ENCODE measurements around the gene CUZD1.
"Not testable (repeated sequence)": the region's sequence is repeated elsewhere in the genome, so short reads cannot be mapped to it uniquely, and the experiment has no call there.

The CUZD1 gene

DNA sequence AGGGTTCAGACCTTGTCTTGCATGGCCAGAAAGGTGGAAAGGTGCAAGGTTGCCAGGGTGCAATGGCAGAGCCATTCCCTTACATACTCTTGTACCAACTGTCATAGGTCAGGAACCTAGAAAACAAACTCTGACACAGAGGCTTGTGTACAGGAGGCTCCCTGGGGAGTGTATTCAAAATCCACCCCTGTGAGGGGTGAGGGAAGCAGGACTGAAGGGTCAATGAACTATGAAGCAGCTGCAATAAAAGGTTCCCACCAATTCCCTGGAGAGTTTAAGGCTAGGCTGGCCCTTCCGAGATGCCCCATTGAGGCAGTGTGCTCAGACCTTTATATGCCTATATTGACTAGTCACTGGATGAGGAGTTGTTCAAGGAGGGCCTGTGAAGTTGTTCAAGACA lies 13.9 kb upstream of the CUZD1 start:
- H2BK120ac ChIP-seq (ENCODE audit: insufficient read depth, low read length, poor library complexity) = no peak overlapping the region
- H3K79me2 ChIP-seq (ENCODE audit: control insufficient read depth, insufficient read depth, low read length, poor library complexity) = no peaks in the 10 kb centered on the region
- no peak overlapping the region for H3K4ac ChIP-seq (ENCODE audit: low read depth, low read length)

DNA sequence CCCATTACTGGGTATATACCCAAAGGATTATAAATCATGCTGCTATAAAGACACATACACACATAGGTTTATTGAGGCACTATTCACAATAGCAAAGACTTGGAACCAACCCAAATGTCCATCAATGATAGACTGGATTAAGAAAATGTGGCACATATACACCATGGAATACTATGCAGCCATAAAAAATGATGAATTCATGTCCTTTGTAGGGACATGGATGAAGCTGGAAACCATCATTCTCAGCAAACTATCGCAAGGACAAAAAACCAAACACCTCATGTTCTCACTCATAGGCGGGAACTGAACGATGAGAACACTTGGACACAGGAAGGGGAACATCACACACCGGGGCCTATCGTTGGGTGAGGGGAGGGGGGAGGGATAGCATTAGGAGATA lies 12.4 kb upstream of the CUZD1 start:
- H3K4me1 ChIP-seq (ENCODE audit: control insufficient read depth in 1 of 2, insufficient read depth in 2 of 2, low read length in 2 of 2); H2BK12ac ChIP-seq (ENCODE audit: low read length); H3K14ac ChIP-seq (ENCODE audit: low read length); H4K91ac ChIP-seq (ENCODE audit: low read depth, low read length); H3K27ac ChIP-seq (ENCODE audit: low read depth, low read length); H2BK5ac ChIP-seq (ENCODE audit: low read depth, low read length, poor library complexity); H2AFZ ChIP-seq (ENCODE audit: insufficient read depth, low read length, poor library complexity); H3K4me3 ChIP-seq (ENCODE audit: low read depth, low read length); H3K18ac ChIP-seq (ENCODE audit: low read length); H2BK120ac ChIP-seq (ENCODE audit: insufficient read depth, low read length, poor library complexity); H3K4me2 ChIP-seq (ENCODE audit: low read length); H3K9me3 ChIP-seq (ENCODE audit: insufficient read depth, low read depth, low read length); H3K36me3 ChIP-seq (ENCODE audit: control insufficient read depth in 1 of 2, insufficient read depth in 2 of 2, low read length in 2 of 2); H4K8ac ChIP-seq (ENCODE audit: low read depth, low read length); H4K12ac ChIP-seq (ENCODE audit: low read depth, low read length); H2AK5ac ChIP-seq (ENCODE audit: low read length); H3K23ac ChIP-seq (ENCODE audit: low read length); H3K4ac ChIP-seq (ENCODE audit: low read depth, low read length); H3K79me1 ChIP-seq (ENCODE audit: low read length); H3K27me3 ChIP-seq (ENCODE audit: insufficient read depth, low read length); H3K9ac ChIP-seq (ENCODE audit: low read length); DNase-seq; H3K79me2 ChIP-seq (ENCODE audit: control insufficient read depth, insufficient read depth, low read length, poor library complexity): not testable (repeated sequence)
- no CpG with 5 or more reads among the region's 5 CpGs for WGBS (ENCODE audit: extremely low coverage, insufficient coverage, insufficient read length)

More for the DNA sequence above, 13.9 kb upstream of the CUZD1 start:
- H3K79me1 ChIP-seq (ENCODE audit: low read length) = no peaks in the 10 kb centered on the region
- no peak overlapping the region for H4K91ac ChIP-seq (ENCODE audit: low read depth, low read length)
- no peak overlapping the region for H3K14ac ChIP-seq (ENCODE audit: low read length)
- no peak for DNase-seq
- H3K23ac ChIP-seq (ENCODE audit: low read length) = no peak overlapping the region
- H3K9me3 ChIP-seq (ENCODE audit: insufficient read depth, low read depth, low read length) = no peaks in the 10 kb centered on the region
- H3K9ac ChIP-seq (ENCODE audit: low read length) = no peak overlapping the region
- no peak overlapping the region for H3K27ac ChIP-seq (ENCODE audit: low read depth, low read length)
- no peak overlapping the region for H2AK5ac ChIP-seq (ENCODE audit: low read length)
- H3K36me3 ChIP-seq (ENCODE audit: control insufficient read depth in 1 of 2, insufficient read depth in 2 of 2, low read length in 2 of 2) = no peaks in the 10 kb centered on the region
- H3K4me3 ChIP-seq (ENCODE audit: low read depth, low read length) = no peak overlapping the region
- H2BK5ac ChIP-seq (ENCODE audit: low read depth, low read length, poor library complexity) = no peak overlapping the region
- H3K18ac ChIP-seq (ENCODE audit: low read length) = no peak overlapping the region
- WGBS (ENCODE audit: extremely low coverage, insufficient coverage, insufficient read length) = no CpG with 5 or more reads among the region's 1 CpG
- H2BK12ac ChIP-seq (ENCODE audit: low read length) = no peak overlapping the region
- no peak overlapping the region for H4K12ac ChIP-seq (ENCODE audit: low read depth, low read length)
- no peak overlapping the region for H4K8ac ChIP-seq (ENCODE audit: low read depth, low read length)
- H2AFZ ChIP-seq (ENCODE audit: insufficient read depth, low read length, poor library complexity) = no peak overlapping the region
- no peak overlapping the region for H3K4me2 ChIP-seq (ENCODE audit: low read length)
- H3K27me3 ChIP-seq (ENCODE audit: insufficient read depth, low read length) = no peaks in the 10 kb centered on the region
- H3K4me1 ChIP-seq (ENCODE audit: control insufficient read depth in 1 of 2, insufficient read depth in 2 of 2, low read length in 2 of 2) = peaks cover 3% of the 10 kb centered on the region in 2 experiments

DNA sequence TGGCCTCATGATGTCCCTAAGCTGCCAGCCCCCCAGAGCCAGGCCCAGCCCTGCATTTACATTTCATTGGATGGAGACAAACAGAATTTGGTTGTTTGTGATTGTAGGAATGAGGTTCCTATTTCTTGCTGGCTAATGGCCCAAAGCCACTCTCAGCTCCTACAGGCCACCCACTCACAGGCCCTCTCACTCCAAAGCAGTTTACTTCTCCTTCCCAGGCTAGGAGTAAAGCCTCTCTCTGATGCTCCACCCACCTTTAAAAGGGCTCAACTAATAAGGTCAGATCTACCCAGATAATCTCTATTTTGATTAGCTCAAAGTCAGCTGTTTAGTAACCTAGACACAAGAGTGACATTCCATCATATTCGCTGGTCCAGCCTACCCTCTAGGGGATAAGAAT lies 11.2 kb upstream of the CUZD1 start:
- no peak overlapping the region for H4K12ac ChIP-seq (ENCODE audit: low read depth, low read length)
- no peaks in the 10 kb centered on the region for H3K79me2 ChIP-seq (ENCODE audit: control insufficient read depth, insufficient read depth, low read length, poor library complexity)
- no peak overlapping the region for H3K9ac ChIP-seq (ENCODE audit: low read length)
- H3K23ac ChIP-seq (ENCODE audit: low read length) = no peak overlapping the region
- no peaks in the 10 kb centered on the region for H3K27me3 ChIP-seq (ENCODE audit: insufficient read depth, low read length)
- no peak overlapping the region for H3K14ac ChIP-seq (ENCODE audit: low read length)
- H2BK12ac ChIP-seq (ENCODE audit: low read length) = no peak overlapping the region
- H3K4me3 ChIP-seq (ENCODE audit: low read depth, low read length) = no peak overlapping the region
- peaks cover 5 to 7% of the 10 kb centered on the region in 2 experiments for H3K4me1 ChIP-seq (ENCODE audit: control insufficient read depth in 1 of 2, insufficient read depth in 2 of 2, low read length in 2 of 2)
- no peak overlapping the region for H4K91ac ChIP-seq (ENCODE audit: low read depth, low read length)
- H3K4me2 ChIP-seq (ENCODE audit: low read length) = no peak overlapping the region
- H2BK120ac ChIP-seq (ENCODE audit: insufficient read depth, low read length, poor library complexity) = no peak overlapping the region
- no peak for DNase-seq
- no peak overlapping the region for H2BK5ac ChIP-seq (ENCODE audit: low read depth, low read length, poor library complexity)
- H3K4ac ChIP-seq (ENCODE audit: low read depth, low read length) = no peak overlapping the region
- no CpG with 5 or more reads among the region's 1 CpG for WGBS (ENCODE audit: extremely low coverage, insufficient coverage, insufficient read length)
- no peak overlapping the region for H2AK5ac ChIP-seq (ENCODE audit: low read length)
- H3K27ac ChIP-seq (ENCODE audit: low read depth, low read length) = no peak overlapping the region
- H3K79me1 ChIP-seq (ENCODE audit: low read length) = no peaks in the 10 kb centered on the region
- H3K9me3 ChIP-seq (ENCODE audit: insufficient read depth, low read depth, low read length) = no peaks in the 10 kb centered on the region
- no peak overlapping the region for H4K8ac ChIP-seq (ENCODE audit: low read depth, low read length)
- no peak overlapping the region for H3K18ac ChIP-seq (ENCODE audit: low read length)
- H3K36me3 ChIP-seq (ENCODE audit: control insufficient read depth in 1 of 2, insufficient read depth in 2 of 2, low read length in 2 of 2) = no peaks in the 10 kb centered on the region
- no peak overlapping the region for H2AFZ ChIP-seq (ENCODE audit: insufficient read depth, low read length, poor library complexity)

DNA sequence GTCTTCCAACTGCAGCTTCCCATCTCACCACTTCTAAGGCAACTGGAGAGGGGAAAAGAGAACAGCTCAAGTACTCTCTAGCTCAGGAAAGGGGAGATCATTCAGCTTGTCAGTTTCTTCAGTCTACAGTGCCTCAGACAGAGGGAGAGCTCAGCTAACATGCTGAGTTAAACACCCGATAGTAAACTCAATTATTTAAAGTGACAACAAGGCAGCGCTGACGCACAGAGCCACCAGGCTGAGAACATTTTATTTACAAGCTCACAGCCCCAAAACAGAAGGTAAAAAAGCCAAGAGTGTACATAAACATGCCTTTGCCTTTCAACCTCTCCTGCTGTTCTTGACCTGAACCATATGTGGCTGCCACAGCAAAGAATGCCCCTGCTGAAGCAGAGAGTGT lies 10.1 kb upstream of the CUZD1 start:
- Histone ChIP-seq H3K79me1 (ENCODE audit: low read length) (no peaks in the 10 kb centered on the region), H4K91ac (ENCODE audit: low read depth, low read length) (no peak overlapping the region), H3K4ac (ENCODE audit: low read depth, low read length) (no peak overlapping the region), H3K18ac (ENCODE audit: low read length) (no peak overlapping the region), H2BK120ac (ENCODE audit: insufficient read depth, low read length, poor library complexity) (no peak overlapping the region), H2AFZ (ENCODE audit: insufficient read depth, low read length, poor library complexity) (no peak overlapping the region), H3K36me3 (ENCODE audit: control insufficient read depth in 1 of 2, insufficient read depth in 2 of 2, low read length in 2 of 2) (no peaks in the 10 kb centered on the region), H4K8ac (ENCODE audit: low read depth, low read length) (no peak overlapping the region), H3K4me1 (ENCODE audit: control insufficient read depth in 1 of 2, insufficient read depth in 2 of 2, low read length in 2 of 2) (peaks cover 3 to 5% of the 10 kb centered on the region in 2 experiments), H3K27me3 (ENCODE audit: insufficient read depth, low read length) (no peaks in the 10 kb centered on the region), H3K4me3 (ENCODE audit: low read depth, low read length) (no peak overlapping the region), H3K9me3 (ENCODE audit: insufficient read depth, low read depth, low read length) (no peaks in the 10 kb centered on the region), H2AK5ac (ENCODE audit: low read length) (no peak overlapping the region), H3K14ac (ENCODE audit: low read length) (no peak overlapping the region), H3K9ac (ENCODE audit: low read length) (no peak overlapping the region), H3K27ac (ENCODE audit: low read depth, low read length) (no peak overlapping the region), H3K23ac (ENCODE audit: low read length) (no peak overlapping the region), H2BK12ac (ENCODE audit: low read length) (no peak overlapping the region), H3K79me2 (ENCODE audit: control insufficient read depth, insufficient read depth, low read length, poor library complexity) (no peaks in the 10 kb centered on the region), H4K12ac (ENCODE audit: low read depth, low read length) (no peak overlapping the region), H3K4me2 (ENCODE audit: low read length) (no peak overlapping the region), H2BK5ac (ENCODE audit: low read depth, low read length, poor library complexity) (no peak overlapping the region)
- no CpG with 5 or more reads among the region's 3 CpGs for WGBS (ENCODE audit: extremely low coverage, insufficient coverage, insufficient read length)
- DNase-seq = no peak
